Heart right ventricle (tissue), 16 donors: ENCODE results near the gene E2F3. TPM values are rescaled to one million over a fixed set of nuclear protein-coding genes. Genes with fewer than 3 reads are reported as not detected.

Source experiments
- ATAC-seq, 8 donors: fragments of 200-7000 bp; cut with Tn5 transposase; one replicate each; pipeline ENCODE4 v1.9.1; 2020; ENCODE audit warnings: mild to moderate bottlenecking in 8 of 8, moderate library complexity in 8 of 8, moderate number of reproducible peaks in 1 of 8
- DNase-seq, 2 donors: peaks; one replicate each; pipeline ENCODE4 v3.0.0-alpha.2; 2020
- H3K27ac ChIP-seq, 10 donors: fragments of 200-600 bp; sonication (generic) in 2 of 10; one replicate each; pipeline versions ENCODE4 v1.5.0 to v1.8.0; 2020 to 2022; ENCODE audit warnings: mild to moderate bottlenecking in 3 of 10
- H3K27me3 ChIP-seq, 7 donors: fragments of 200-600 bp; one replicate each; pipeline ENCODE4 v1.8.0; 2021 to 2022; ENCODE audit warnings: mild to moderate bottlenecking in 2 of 7
- H3K36me3 ChIP-seq, 9 donors: fragments of 200-600 bp; sonication (generic) in 1 of 9; one replicate each; pipeline versions ENCODE4 v1.5.0 to v1.8.0; 2020 to 2022; ENCODE audit warnings: mild to moderate bottlenecking in 2 of 9
- H3K4me1 ChIP-seq, 9 donors: fragments of 200-600 bp; sonication (generic) in 1 of 9; one replicate each; pipeline versions ENCODE4 v1.5.0 to v1.8.0; 2020 to 2022; ENCODE audit warnings: mild to moderate bottlenecking in 4 of 9
- H3K4me3 ChIP-seq, 10 donors: fragments of 200-600 bp; sonication (generic) in 2 of 10; one replicate each; pipeline versions ENCODE4 v1.5.0 to v1.8.0; 2020 to 2022; ENCODE audit warnings: mild to moderate bottlenecking in 7 of 10, moderate library complexity in 2 of 10
- H3K9me3 ChIP-seq, 11 donors: fragments of 200-600 bp in 10 of 11; sonication (generic) in 2 of 11; one replicate each; pipeline versions ENCODE4 v1.5.0 to v1.8.0; 2013 to 2022; ENCODE audit warnings: mild to moderate bottlenecking in 2 of 11, control low read depth in 1 of 11, moderate library complexity in 1 of 11
- CTCF ChIP-seq, 9 donors: fragments of 200-600 bp; sonication (generic) in 2 of 9; IDR thresholded peaks; one replicate each; pipeline versions ENCODE4 v1.5.0 to v1.8.0; 2021 to 2022; ENCODE audit warnings: antibody characterized with exemption in 9 of 9, mild to moderate bottlenecking in 5 of 9, moderate library complexity in 1 of 9
- WGBS, 2 donors: extraction: QIAGEN DNeasy Blood & Tissue Kit; methylation state at CpG; one replicate each; pipeline ENCODE4 v1.1.7; 2013; ENCODE audit warnings: inconsistent platforms in 1 of 2; 5-methylcytosine and 5-hydroxymethylcytosine counted together
- intact Hi-C, 10 donors: fragments of 100-400 bp; cut with DNase I; formaldehyde crosslinking; loops; one replicate each; pipeline versions ENCODE4 v1.11.1 to v1.14.2; 2022
- long read RNA-seq, 3 donors: library from polyadenylated mRNA; unstranded; transcript quantifications; one replicate each; pipeline ENCODE4 v2.0.0, GENCODE V29; 2020 to 2021
- polyA plus RNA-seq, 2 donors: library from polyadenylated mRNA; stranded (reverse); fragments of 200-250 nt; gene quantifications; one replicate each; pipeline ENCODE4 v1.2.3, GENCODE V29; 2013
- total RNA-seq, 10 donors: library from RNA; stranded (reverse); fragmentation: NEBNext Ultra II Directional in 3 of 10; extraction: Animal tissue kit (Norgen Biotek cat#: 25700) in 3 of 10; gene quantifications; one replicate each; pipeline versions ENCODE4 v1.2.1 to v1.2.4, GENCODE V29; 2021 to 2023
- donor health status: Arrhythmogenic right ventricular cardiomyopathy.
- donor health status: ischemic (EF 13 %, LVEDD 7.1; RV severe dilation, severe dysfunction).
- donor health status: healthy with polysubstance abuse.
- donor health status: DM: no; HTN: yes; CAD: no.
- donor health status: DM: no; HTN: no; CAD: no.
- donor health status: ischemic (EF 25% LVEDD 6.9; RV normal size, moderate dysfunction).
- donor health status: ischemic (EF 25% LVEDD 5.7; RV mildly dilated, moderate dysfunction).
- donor health status: healthy.
- donor health status: DM: yes; HTN: yes; CAD: no.
- donor health status: Ischemic cardiomyopathy.
- donor health status: ischemic (EF 35%, LVEDD 5.7; RV mildly dilated, moderate dysfunction).
- donor health status: nonischemic (EF 11% LVEDD 7.7; RV severe dilation, severe dysfunction).
- donor health status: DM: yes; HTN: yes; CAD: no.
- donor health status: PGD.
- donor health status: ischemic (EF 29% LVEDD 5.4; RV normal size, mild dysfunction).
- donor health status: nonischemic (EF 23%, LVEDD 6.1; RV moderate dilation, normal function).

E2F3 gene
- total RNA-seq (10 to 100 TPM in 2 of 10 donors, 1 to 10 TPM in 8; 6.1 to 11.9 (median 8.1) TPM), polyA plus RNA-seq (1 to 10 TPM; 2.5 to 4.3 TPM)
- long read RNA-seq, donor 1, partial matches to known transcripts, result 0 of 6 reads
- long read RNA-seq, donor 1, other reads (novel, unspliced or antisense), result 6 of 6 reads
- long read RNA-seq, donor 2, partial matches to known transcripts, result 0 of 5 reads
- long read RNA-seq, donor 2, other reads (novel, unspliced or antisense), result 5 of 5 reads
- long read RNA-seq, donor 3, partial matches to known transcripts, result 0 of 3 reads
- long read RNA-seq, donor 3, other reads (novel, unspliced or antisense), result 3 of 3 reads

GRCh38 chr6:20401205-20402091, at the start of gene E2F3:
Gene E2F3, plus strand, starts transcription at chr6:20401879. Its CDS starts 354 bp downstream, at chr6:20402233.
- peak; percentile 93 to 97 (median 96) for ATAC-seq

GRCh38 chr6:20352346-20352745, 49.3 kb upstream of the E2F3 start:
- Histone ChIP-seq H3K36me3 (no peaks in the 10 kb centered on the region), H3K9me3 (peaks cover 0 to 16% (median under 1%) of the 10 kb centered on the region in 11 donors), H3K27me3 (no peaks in the 10 kb centered on the region), H3K27ac (no peak overlapping the region), H3K4me1 (no peaks in the 10 kb centered on the region), H3K4me3 (no peak overlapping the region)
- WGBS, 2 donors, result 57 to 60% methylated on average over 4 of the region's 4 CpGs
- TF ChIP-seq CTCF (IDR thresholded peaks at IDR 0.05), result no peak
- ATAC-seq, result no peak
- intact Hi-C loops, result no loop called here
- no peak for DNase-seq

More at GRCh38 chr6:20401205-20402091, at the start of gene E2F3:
- TF ChIP-seq CTCF (IDR thresholded peaks at IDR 0.05), result no peak
- intact Hi-C loops, result loop anchor here in 8 of 10 donors (2.0 to 10.0 kb wide), 12 partner anchors 46 to 1193 kb away; partner anchors contain the start of genes CDKAL1 (in 4 of the 8), MBOAT1 (in 4 of the 8) and SOX4 (in 1 of the 8)
- Histone ChIP-seq H3K27me3 (no peaks in the 10 kb centered on the region), H3K9me3 (no peaks in the 10 kb centered on the region), H3K27ac (peak within 1 kb of the TSS; percentile 55 to 98 (median 91)), H3K4me3 (peak within 1 kb of the TSS; percentile 50 to 90 (median 76)), H3K36me3 (no peaks in the 10 kb centered on the region), H3K4me1 (peaks cover 0 to 28% (median 9%) of the 10 kb centered on the region in 9 donors)
- WGBS, 2 donors, result 0% methylated on average over 63 of the region's 63 CpGs
- peak; percentile 98 to 100 for DNase-seq

- no peaks in the 10 kb centered on the region for H3K27me3 ChIP-seq
- intact Hi-C loops, result no loop called here
- H3K4me3 ChIP-seq, result no peak overlapping the region
- no peak overlapping the region for H3K27ac ChIP-seq
- no peak for TF ChIP-seq CTCF (IDR thresholded peaks at IDR 0.05)
- no peaks in the 10 kb centered on the region for H3K36me3 ChIP-seq
- H3K4me1 ChIP-seq, result no peaks in the 10 kb centered on the region
- H3K9me3 ChIP-seq, result peaks cover 0 to 14% (median 0%) of the 10 kb centered on the region in 11 donors
- no peak for ATAC-seq
- WGBS, 2 donors, result 86 to 87% methylated on average over 5 of the region's 5 CpGs
- DNase-seq, result no peak
Measured at GRCh38 chr6:20353134-20353533, 48.5 kb upstream of the E2F3 start.

GRCh38 chr6:20354366-20354765, 47.3 kb upstream of the E2F3 start:
- Histone ChIP-seq H3K27me3 (no peaks in the 10 kb centered on the region), H3K36me3 (no peaks in the 10 kb centered on the region), H3K4me1 (no peaks in the 10 kb centered on the region), H3K4me3 (no peak overlapping the region), H3K9me3 (peaks cover 0 to 14% (median 0%) of the 10 kb centered on the region in 11 donors), H3K27ac (no peak overlapping the region)
- ATAC-seq (no peak), DNase-seq (no peak)
- WGBS, 2 donors, result 79 to 85% methylated on average over 3 of the region's 3 CpGs
- intact Hi-C loops, result no loop called here
- TF ChIP-seq CTCF (IDR thresholded peaks at IDR 0.05), result no peak
